ENCODE results near the gene ZBTB20.

DNA sequence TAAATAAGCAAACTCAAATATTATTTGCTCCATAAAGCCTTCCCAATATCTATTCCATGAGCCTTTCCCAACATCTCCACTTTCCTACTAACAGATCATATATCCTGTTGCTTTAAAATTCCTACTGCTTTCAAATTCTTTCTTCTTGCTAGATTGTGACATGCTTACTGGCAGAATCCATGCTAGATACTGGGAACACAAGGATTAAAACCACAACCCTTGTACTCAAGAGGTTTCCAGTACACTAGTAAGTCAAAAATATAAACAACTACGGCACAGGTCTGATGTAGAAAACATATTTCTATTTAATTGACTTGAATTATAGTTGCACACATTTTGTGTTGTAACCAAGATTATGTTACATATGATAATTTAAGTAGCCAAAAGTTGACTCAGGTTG, 275.0 kb downstream of the ZBTB20 start:
- no peak for TF ChIP-seq POLR2A (IDR thresholded peaks at IDR 0.05)
- TF ChIP-seq CTCF (IDR thresholded peaks at IDR 0.05): no peak

All from stomach (tissue), 4 donors.